ENCODE data around the gene VWA3A. TPM values are rescaled to one million over a fixed set of nuclear protein-coding genes. Genes with fewer than 3 reads are reported as not detected.

The VWA3A gene
- total and polyA plus RNA-seq, 2 of the 8 experiments (the other 6 are each of a cell fraction or from before 2014, with no cell fraction given), result 0.05 TPM; not detected in 1

DNA sequence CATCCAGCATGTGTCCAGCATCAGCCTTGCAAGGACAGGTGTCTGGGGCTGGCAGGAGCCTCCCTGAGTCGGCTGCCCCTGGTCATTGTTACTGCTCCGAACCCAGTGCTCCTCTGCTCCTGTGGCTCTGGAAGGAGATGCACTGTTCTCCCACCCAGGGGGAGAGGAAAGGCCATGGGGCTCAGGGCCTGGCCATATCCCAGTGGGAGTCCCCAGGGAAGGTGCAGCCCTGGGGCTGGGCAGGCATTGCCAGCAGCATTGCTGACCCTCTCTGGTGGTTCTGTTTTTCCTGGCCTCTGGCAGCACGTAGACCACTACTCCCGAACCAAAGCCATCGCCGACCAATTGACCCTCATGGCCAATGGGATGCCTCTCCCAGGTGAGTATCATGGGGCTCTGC is 79.6 kb downstream of the VWA3A start (continued):
- TF ChIP-seq, protein P1, sequence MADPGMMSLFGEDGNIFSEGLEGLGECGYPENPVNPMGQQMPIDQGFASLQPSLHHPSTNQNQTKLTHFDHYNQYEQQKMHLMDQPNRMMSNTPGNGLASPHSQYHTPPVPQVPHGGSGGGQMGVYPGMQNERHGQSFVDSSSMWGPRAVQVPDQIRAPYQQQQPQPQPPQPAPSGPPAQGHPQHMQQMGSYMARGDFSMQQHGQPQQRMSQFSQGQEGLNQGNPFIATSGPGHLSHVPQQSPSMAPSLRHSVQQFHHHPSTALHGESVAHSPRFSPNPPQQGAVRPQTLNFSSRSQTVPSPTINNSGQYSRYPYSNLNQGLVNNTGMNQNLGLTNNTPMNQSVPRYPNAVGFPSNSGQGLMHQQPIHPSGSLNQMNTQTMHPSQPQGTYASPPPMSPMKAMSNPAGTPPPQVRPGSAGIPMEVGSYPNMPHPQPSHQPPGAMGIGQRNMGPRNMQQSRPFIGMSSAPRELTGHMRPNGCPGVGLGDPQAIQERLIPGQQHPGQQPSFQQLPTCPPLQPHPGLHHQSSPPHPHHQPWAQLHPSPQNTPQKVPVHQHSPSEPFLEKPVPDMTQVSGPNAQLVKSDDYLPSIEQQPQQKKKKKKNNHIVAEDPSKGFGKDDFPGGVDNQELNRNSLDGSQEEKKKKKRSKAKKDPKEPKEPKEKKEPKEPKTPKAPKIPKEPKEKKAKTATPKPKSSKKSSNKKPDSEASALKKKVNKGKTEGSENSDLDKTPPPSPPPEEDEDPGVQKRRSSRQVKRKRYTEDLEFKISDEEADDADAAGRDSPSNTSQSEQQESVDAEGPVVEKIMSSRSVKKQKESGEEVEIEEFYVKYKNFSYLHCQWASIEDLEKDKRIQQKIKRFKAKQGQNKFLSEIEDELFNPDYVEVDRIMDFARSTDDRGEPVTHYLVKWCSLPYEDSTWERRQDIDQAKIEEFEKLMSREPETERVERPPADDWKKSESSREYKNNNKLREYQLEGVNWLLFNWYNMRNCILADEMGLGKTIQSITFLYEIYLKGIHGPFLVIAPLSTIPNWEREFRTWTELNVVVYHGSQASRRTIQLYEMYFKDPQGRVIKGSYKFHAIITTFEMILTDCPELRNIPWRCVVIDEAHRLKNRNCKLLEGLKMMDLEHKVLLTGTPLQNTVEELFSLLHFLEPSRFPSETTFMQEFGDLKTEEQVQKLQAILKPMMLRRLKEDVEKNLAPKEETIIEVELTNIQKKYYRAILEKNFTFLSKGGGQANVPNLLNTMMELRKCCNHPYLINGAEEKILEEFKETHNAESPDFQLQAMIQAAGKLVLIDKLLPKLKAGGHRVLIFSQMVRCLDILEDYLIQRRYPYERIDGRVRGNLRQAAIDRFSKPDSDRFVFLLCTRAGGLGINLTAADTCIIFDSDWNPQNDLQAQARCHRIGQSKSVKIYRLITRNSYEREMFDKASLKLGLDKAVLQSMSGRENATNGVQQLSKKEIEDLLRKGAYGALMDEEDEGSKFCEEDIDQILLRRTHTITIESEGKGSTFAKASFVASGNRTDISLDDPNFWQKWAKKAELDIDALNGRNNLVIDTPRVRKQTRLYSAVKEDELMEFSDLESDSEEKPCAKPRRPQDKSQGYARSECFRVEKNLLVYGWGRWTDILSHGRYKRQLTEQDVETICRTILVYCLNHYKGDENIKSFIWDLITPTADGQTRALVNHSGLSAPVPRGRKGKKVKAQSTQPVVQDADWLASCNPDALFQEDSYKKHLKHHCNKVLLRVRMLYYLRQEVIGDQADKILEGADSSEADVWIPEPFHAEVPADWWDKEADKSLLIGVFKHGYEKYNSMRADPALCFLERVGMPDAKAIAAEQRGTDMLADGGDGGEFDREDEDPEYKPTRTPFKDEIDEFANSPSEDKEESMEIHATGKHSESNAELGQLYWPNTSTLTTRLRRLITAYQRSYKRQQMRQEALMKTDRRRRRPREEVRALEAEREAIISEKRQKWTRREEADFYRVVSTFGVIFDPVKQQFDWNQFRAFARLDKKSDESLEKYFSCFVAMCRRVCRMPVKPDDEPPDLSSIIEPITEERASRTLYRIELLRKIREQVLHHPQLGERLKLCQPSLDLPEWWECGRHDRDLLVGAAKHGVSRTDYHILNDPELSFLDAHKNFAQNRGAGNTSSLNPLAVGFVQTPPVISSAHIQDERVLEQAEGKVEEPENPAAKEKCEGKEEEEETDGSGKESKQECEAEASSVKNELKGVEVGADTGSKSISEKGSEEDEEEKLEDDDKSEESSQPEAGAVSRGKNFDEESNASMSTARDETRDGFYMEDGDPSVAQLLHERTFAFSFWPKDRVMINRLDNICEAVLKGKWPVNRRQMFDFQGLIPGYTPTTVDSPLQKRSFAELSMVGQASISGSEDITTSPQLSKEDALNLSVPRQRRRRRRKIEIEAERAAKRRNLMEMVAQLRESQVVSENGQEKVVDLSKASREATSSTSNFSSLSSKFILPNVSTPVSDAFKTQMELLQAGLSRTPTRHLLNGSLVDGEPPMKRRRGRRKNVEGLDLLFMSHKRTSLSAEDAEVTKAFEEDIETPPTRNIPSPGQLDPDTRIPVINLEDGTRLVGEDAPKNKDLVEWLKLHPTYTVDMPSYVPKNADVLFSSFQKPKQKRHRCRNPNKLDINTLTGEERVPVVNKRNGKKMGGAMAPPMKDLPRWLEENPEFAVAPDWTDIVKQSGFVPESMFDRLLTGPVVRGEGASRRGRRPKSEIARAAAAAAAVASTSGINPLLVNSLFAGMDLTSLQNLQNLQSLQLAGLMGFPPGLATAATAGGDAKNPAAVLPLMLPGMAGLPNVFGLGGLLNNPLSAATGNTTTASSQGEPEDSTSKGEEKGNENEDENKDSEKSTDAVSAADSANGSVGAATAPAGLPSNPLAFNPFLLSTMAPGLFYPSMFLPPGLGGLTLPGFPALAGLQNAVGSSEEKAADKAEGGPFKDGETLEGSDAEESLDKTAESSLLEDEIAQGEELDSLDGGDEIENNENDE (IDR thresholded peaks at IDR 0.05; ENCODE audit: insufficient replicate concordance, low read length), result no peak
- TF ChIP-seq RAD21 (IDR thresholded peaks at IDR 0.05 in 1 of 2, conservative IDR thresholded peaks at IDR 0.05 in 1 of 2; ENCODE audit: low read depth in 2 of 2, low read length in 2 of 2) (no peak), JUND (IDR thresholded peaks at IDR 0.05; ENCODE audit: low read length) (no peak), TAF7 (optimal IDR thresholded peaks at IDR 0.05; ENCODE audit: borderline replicate concordance, low read depth, low read length) (no peak), BRCA1 (IDR thresholded peaks at IDR 0.05; ENCODE audit: low read depth, low read length) (no peak), CREB1 (IDR thresholded peaks at IDR 0.05) (no peak), CHD2 (IDR thresholded peaks at IDR 0.05; ENCODE audit: low read length) (no peak), TBP (IDR thresholded peaks at IDR 0.05; ENCODE audit: low read depth, low read length) (no peak)

Data from H1 (cell line).